Keratinocyte (primary cell): ENCODE measurements around the gene ZNF670. TPM values are rescaled to one million over a fixed set of nuclear protein-coding genes. Genes with fewer than 3 reads are reported as not detected.

Source experiments
- DNase-seq: peaks from one replicate; pipeline ENCODE4 v3.0.0-alpha.2; 2011; ENCODE audit warnings: low read depth, missing footprints, low spot score
- FAIRE-seq: peaks from 2 replicates; lab custom pipeline; 2011; peaks lifted over from hg19 to GRCh38; lab: Jason Lieb, UNC
- H2AFZ ChIP-seq: 2 replicates; pipeline ENCODE4 v1.6.0; 2012; ENCODE audit warnings: low read length, control low read depth, inconsistent platforms; ENCODE audit not compliant: control insufficient read depth
- H3K27ac ChIP-seq: 2 replicates; pipeline ENCODE4 v1.5.1; 2011; ENCODE audit warnings: low read length; ENCODE audit not compliant: control insufficient read depth, insufficient read depth
- H3K27me3 ChIP-seq: 3 replicates; pipeline ENCODE4 v1.6.0; 2011; ENCODE audit warnings: low read length; ENCODE audit not compliant: control insufficient read depth, insufficient read depth; ENCODE audit errors: extremely low read depth
- H3K36me3 ChIP-seq, 2 experiments: 2 replicates in 1 of 2; 3 replicates in 1 of 2; pipeline ENCODE4 v1.5.1; 2011; ENCODE audit warnings: low read length in 2 of 2, mild to moderate bottlenecking in 1 of 2; ENCODE audit not compliant: control insufficient read depth in 2 of 2, insufficient read depth in 2 of 2; ENCODE audit errors: extremely low read depth in 1 of 2
- H3K4me1 ChIP-seq: 3 replicates; pipeline ENCODE4 v1.5.1; 2011; ENCODE audit warnings: low read length; ENCODE audit not compliant: control insufficient read depth, insufficient read depth; ENCODE audit errors: extremely low read depth
- H3K4me2 ChIP-seq: 3 replicates; pipeline ENCODE4 v1.6.0; 2011; ENCODE audit warnings: low read depth, low read length; ENCODE audit not compliant: control insufficient read depth, insufficient read depth; ENCODE audit errors: extremely low read depth
- H3K4me3 ChIP-seq, 3 experiments: fragments of 200-600 bp in 1 of 3; sonication (generic) in 1 of 3; 2 replicates in 2 of 3; 3 replicates in 1 of 3; pipeline ENCODE4 v1.5.1; 2011 to 2016; ENCODE audit warnings: low read length in 3 of 3, mild to moderate bottlenecking in 3 of 3, control low read depth in 2 of 3, inconsistent platforms in 1 of 3, low read depth in 1 of 3, mixed read lengths in 1 of 3, mixed run types in 1 of 3, moderate library complexity in 1 of 3; ENCODE audit not compliant: control insufficient read depth in 2 of 3, insufficient read depth in 2 of 3; ENCODE audit errors: extremely low read depth in 1 of 3
- H3K79me2 ChIP-seq: 2 replicates; pipeline ENCODE4 v1.6.0; 2012; ENCODE audit warnings: low read length; ENCODE audit not compliant: control insufficient read depth, insufficient read depth
- H3K9ac ChIP-seq: 3 replicates; pipeline ENCODE4 v1.6.0; 2011; ENCODE audit warnings: low read length; ENCODE audit not compliant: control insufficient read depth, insufficient read depth; ENCODE audit errors: extremely low read depth
- H3K9me1 ChIP-seq: 3 replicates; pipeline ENCODE4 v1.6.0; 2011; ENCODE audit warnings: low read length; ENCODE audit not compliant: control insufficient read depth, insufficient read depth; ENCODE audit errors: extremely low read depth
- H3K9me3 ChIP-seq: 2 replicates; pipeline ENCODE4 v1.5.1; 2012; ENCODE audit warnings: low read depth, low read length; ENCODE audit not compliant: control insufficient read depth
- H4K20me1 ChIP-seq: 3 replicates; pipeline ENCODE4 v1.6.0; 2011; ENCODE audit warnings: low read length; ENCODE audit not compliant: control insufficient read depth, insufficient read depth; ENCODE audit errors: extremely low read depth
- EZH2 ChIP-seq: IDR thresholded peaks from one replicate; pipeline ENCODE4 v1.6.1; 2012; ENCODE audit warnings: inconsistent platforms, mild to moderate bottlenecking, low read length, moderate library complexity
- dilution Hi-C: fragments of 300-500 bp; cut with MboI; formaldehyde crosslinking; loops from one replicate; pipeline ENCODE4 v1.7.0; 2020; ENCODE audit warnings: low sequenced_read_pairs; ENCODE audit not compliant: extremely low pct_ligation_motif_present
- polyA plus RNA-seq, 5 experiments: library from polyadenylated mRNA; depleted of rRNA in 3 of 5; stranded (reverse) in 3 of 5; stranded (forward) in 1 of 5; unstranded in 1 of 5; fragments of >200 nt; gene quantifications; 1 replicate in 1 of 5; 2 replicates in 3 of 5; 3 replicates in 1 of 5; pipeline versions ENCODE4 v1.2.1 to v1.2.3, GENCODE V29; 2011 to 2012; ENCODE audit warnings: missing spikeins in 2 of 5, low read depth in 1 of 5, low replicate concordance in 1 of 5
- TF ChIP-seq, protein P1 (sequence below), 3 experiments: IDR thresholded peaks in 1 of 3; conservative IDR thresholded peaks in 1 of 3; optimal IDR thresholded peaks in 1 of 3; 2 replicates in 2 of 3; 3 replicates in 1 of 3; pipeline versions ENCODE3 to v1.5.1; 2011; ENCODE audit warnings: low read length in 3 of 3, mild to moderate bottlenecking in 3 of 3, moderate library complexity in 2 of 3, control low read depth in 1 of 3, inconsistent platforms in 1 of 3; ENCODE audit not compliant: insufficient read depth in 2 of 3; ENCODE audit errors: extremely low read depth in 1 of 3

ZNF670 gene
- polyA plus RNA-seq, 1 donor (not counting 4 experiments of a cell fraction or from before 2014, with no cell fraction given), result 3.6 TPM

DNA sequence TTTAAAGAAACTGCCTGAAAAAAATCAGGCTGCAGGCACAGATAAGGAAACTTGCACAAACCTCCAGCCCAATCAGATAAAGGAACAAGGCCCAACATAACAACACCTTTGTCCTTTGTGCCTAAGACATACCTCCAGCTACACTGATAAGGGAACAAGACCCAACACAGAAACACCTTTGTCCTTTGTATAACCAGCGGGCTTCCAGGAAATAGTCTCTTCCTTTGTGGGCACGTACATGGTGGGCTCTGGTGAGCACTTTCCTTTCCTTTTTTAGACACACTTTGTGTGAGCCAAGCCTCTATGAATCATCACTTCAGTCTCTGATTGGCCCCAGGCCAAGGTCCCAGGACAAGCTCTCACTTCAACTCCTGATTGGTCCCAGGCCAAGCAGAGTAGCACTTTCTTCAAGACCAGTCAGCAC is 23.6 kb downstream of the ZNF670 start:
- TF ChIP-seq EZH2, result no peak
- TF ChIP-seq, protein P1, sequence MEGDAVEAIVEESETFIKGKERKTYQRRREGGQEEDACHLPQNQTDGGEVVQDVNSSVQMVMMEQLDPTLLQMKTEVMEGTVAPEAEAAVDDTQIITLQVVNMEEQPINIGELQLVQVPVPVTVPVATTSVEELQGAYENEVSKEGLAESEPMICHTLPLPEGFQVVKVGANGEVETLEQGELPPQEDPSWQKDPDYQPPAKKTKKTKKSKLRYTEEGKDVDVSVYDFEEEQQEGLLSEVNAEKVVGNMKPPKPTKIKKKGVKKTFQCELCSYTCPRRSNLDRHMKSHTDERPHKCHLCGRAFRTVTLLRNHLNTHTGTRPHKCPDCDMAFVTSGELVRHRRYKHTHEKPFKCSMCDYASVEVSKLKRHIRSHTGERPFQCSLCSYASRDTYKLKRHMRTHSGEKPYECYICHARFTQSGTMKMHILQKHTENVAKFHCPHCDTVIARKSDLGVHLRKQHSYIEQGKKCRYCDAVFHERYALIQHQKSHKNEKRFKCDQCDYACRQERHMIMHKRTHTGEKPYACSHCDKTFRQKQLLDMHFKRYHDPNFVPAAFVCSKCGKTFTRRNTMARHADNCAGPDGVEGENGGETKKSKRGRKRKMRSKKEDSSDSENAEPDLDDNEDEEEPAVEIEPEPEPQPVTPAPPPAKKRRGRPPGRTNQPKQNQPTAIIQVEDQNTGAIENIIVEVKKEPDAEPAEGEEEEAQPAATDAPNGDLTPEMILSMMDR (optimal IDR thresholded peaks at IDR 0.05 in 1 of 3, IDR thresholded peaks at IDR 0.05 in 1 of 3, conservative IDR thresholded peaks at IDR 0.05 in 1 of 3; ENCODE audit: extremely low read depth in 1 of 3, insufficient read depth in 2 of 3, low read length in 3 of 3), result no peak
- peaks cover 34% of the 10 kb centered on the region for H3K79me2 ChIP-seq
- H3K27ac ChIP-seq, result no peak overlapping the region
- H3K9ac ChIP-seq, result no peak overlapping the region
- peaks cover 9% of the 10 kb centered on the region for H3K9me3 ChIP-seq
- H3K27me3 ChIP-seq, result no peaks in the 10 kb centered on the region
- H3K36me3 ChIP-seq, result no peaks in the 10 kb centered on the region
- H3K4me3 ChIP-seq, result no peak overlapping the region
- H3K9me1 ChIP-seq, result no peaks in the 10 kb centered on the region
- FAIRE-seq, result no peak
- DNase-seq, result no peak
- H2AFZ ChIP-seq, result no peak overlapping the region
- no peak overlapping the region for H3K4me2 ChIP-seq
- H4K20me1 ChIP-seq, result no peaks in the 10 kb centered on the region
- dilution Hi-C loops, result no loop called here
- H3K4me1 ChIP-seq, result no peaks in the 10 kb centered on the region

DNA sequence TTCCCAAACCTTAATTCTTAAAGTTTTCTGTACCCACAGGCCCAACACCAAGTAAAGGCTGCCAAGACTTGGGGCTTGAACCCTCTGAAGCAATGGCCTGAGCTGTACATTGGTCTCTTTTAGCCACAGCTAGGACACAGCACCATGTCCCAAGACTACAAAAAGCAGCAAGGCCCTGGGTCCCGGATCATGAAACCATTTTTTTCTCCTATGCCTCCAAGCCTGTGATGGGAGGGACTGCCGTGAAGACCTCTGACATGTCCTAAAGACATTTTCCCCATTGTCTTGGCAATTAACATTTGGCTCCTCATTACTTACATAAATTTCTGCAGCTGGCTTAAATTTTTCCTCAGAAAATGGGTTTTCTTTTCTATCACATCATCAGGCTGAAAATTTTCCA is 30.9 kb downstream of the ZNF670 start:
- Histone ChIP-seq H3K9me3 (peaks cover 9% of the 10 kb centered on the region), H3K4me2 (no peak overlapping the region), H3K9me1 (no peaks in the 10 kb centered on the region), H3K4me3 (no peak overlapping the region), H4K20me1 (no peaks in the 10 kb centered on the region), H3K27me3 (no peaks in the 10 kb centered on the region), H3K27ac (no peak overlapping the region), H3K4me1 (no peaks in the 10 kb centered on the region), H3K9ac (no peak overlapping the region), H3K79me2 (peaks cover 3% of the 10 kb centered on the region), H2AFZ (no peak overlapping the region), H3K36me3 (no peaks in the 10 kb centered on the region)
- TF ChIP-seq, protein P1 (optimal IDR thresholded peaks at IDR 0.05 in 1 of 3, IDR thresholded peaks at IDR 0.05 in 1 of 3, conservative IDR thresholded peaks at IDR 0.05 in 1 of 3; ENCODE audit: extremely low read depth in 1 of 3, insufficient read depth in 2 of 3, low read length in 3 of 3), result no peak
- TF ChIP-seq EZH2, result no peak
- FAIRE-seq (no peak), DNase-seq (no peak)
- dilution Hi-C loops, result no loop called here
